Erythroblast (primary cell): ENCODE results near the gene GPR119.

ENCODE experiments used
- GATA1 ChIP-seq: IDR thresholded peaks from 2 replicates; pipeline ENCODE4 v1.6.1; 2011; ENCODE audit warnings: low read depth, mild to moderate bottlenecking, control low read depth, low read length, moderate library complexity
- POLR2A ChIP-seq: IDR thresholded peaks from 2 replicates; pipeline ENCODE4 v1.6.1; 2011; ENCODE audit warnings: mild to moderate bottlenecking, low read length

- TF ChIP-seq POLR2A (no peak), GATA1 (no peak)
Observed at GRCh38 chrX:130415201-130415600, 29.7 kb upstream of the GPR119 start.
